RCC 7860 (cell line): ENCODE measurements around the gene CEP43.

Source experiments
- DNase-seq: peaks from one replicate; pipeline ENCODE4 v3.0.0-alpha.2; 2015; ENCODE audit warnings: low spot score
- FAIRE-seq: peaks from 2 replicates; lab custom pipeline; 2012; peaks lifted over from hg19 to GRCh38; lab: Jason Lieb, UNC

The CEP43 gene

GRCh38 chr6:166960609-166960978, 38.6 kb upstream of the CEP43 start:
- FAIRE-seq (no peak), DNase-seq (no peak)

GRCh38 chr6:166966268-166966667, 32.9 kb upstream of the CEP43 start:
- no peak for DNase-seq
- FAIRE-seq: no peak

- DNase-seq (no peak), FAIRE-seq (no peak)
Observed at GRCh38 chr6:166969390-166970002, 29.7 kb upstream of the CEP43 start.

- FAIRE-seq (no peak), DNase-seq (no peak)
Observed at GRCh38 chr6:166970091-166970490, 29.1 kb upstream of the CEP43 start.

GRCh38 chr6:166970776-166971175, 28.4 kb upstream of the CEP43 start:
- DNase-seq (no peak), FAIRE-seq (no peak)

GRCh38 chr6:166971271-166971670, 27.9 kb upstream of the CEP43 start:
- DNase-seq: no peak
- FAIRE-seq: no peak

- FAIRE-seq (no peak), DNase-seq (no peak)
Observed at GRCh38 chr6:166972101-166972500, 27.1 kb upstream of the CEP43 start.

- FAIRE-seq: no peak
- no peak for DNase-seq
Observed at GRCh38 chr6:166976636-166977035, 22.6 kb upstream of the CEP43 start.

GRCh38 chr6:166977621-166978525, 21.3 kb upstream of the CEP43 start:
- no peak for FAIRE-seq
- DNase-seq: no peak

- DNase-seq (no peak), FAIRE-seq (no peak)
Observed at GRCh38 chr6:166980738-166981137, 18.5 kb upstream of the CEP43 start.

GRCh38 chr6:166987448-166987847, 11.7 kb upstream of the CEP43 start:
- FAIRE-seq (no peak), DNase-seq (no peak)

- FAIRE-seq (peak; percentile 24), DNase-seq (no peak)
Observed at GRCh38 chr6:166987930-166988329, 11.3 kb upstream of the CEP43 start.

GRCh38 chr6:166988674-166989201, 10.5 kb upstream of the CEP43 start:
- FAIRE-seq (no peak), DNase-seq (no peak)

GRCh38 chr6:166989427-166990032, 9.7 kb upstream of the CEP43 start:
- DNase-seq (peak; percentile 19), FAIRE-seq (no peak)

GRCh38 chr6:166996406-166996805, 2.8 kb upstream of the CEP43 start:
- DNase-seq (peak; percentile 51), FAIRE-seq (no peak)

GRCh38 chr6:166997348-166997747, 1.8 kb upstream of the CEP43 start:
- FAIRE-seq (no peak), DNase-seq (no peak)

- FAIRE-seq: no peak
Observed at GRCh38 chr6:166997768-166998255, 1.4 kb upstream of the CEP43 start.

GRCh38 chr6:166998256-166999144, 697 bp upstream of the CEP43 start:
- DNase-seq (no peak), FAIRE-seq (no peak)

More at GRCh38 chr6:166997768-166998255, 1.4 kb upstream of the CEP43 start:
- DNase-seq: peak; percentile 66

- no peak for FAIRE-seq
Observed at GRCh38 chr6:166999884-167000253, 672 bp downstream of the CEP43 start.

GRCh38 chr6:167000759-167001158, 1.6 kb downstream of the CEP43 start:
- DNase-seq (no peak), FAIRE-seq (no peak)

More at GRCh38 chr6:166999884-167000253, 672 bp downstream of the CEP43 start:
- no peak for DNase-seq
